ENCODE data around the gene STX5. TPM values are rescaled to one million over a fixed set of nuclear protein-coding genes. Genes with fewer than 3 reads are reported as not detected.

The STX5 gene
- total and polyA plus RNA-seq, 9 of the 15 experiments (the other 6 are each of a cell fraction or from before 2014, with no cell fraction given): 2.8 to 28.6 (median 23.7) TPM

- TF ChIP-seq NCOA1 (IDR thresholded peaks at IDR 0.05; ENCODE audit: low read depth) (no peak), CTBP1 (IDR thresholded peaks at IDR 0.05; ENCODE audit: borderline replicate concordance) (0 out of 2 replicates have a peak, but pooled peaks have one; percentile 4), ZBTB49 (CRISPR knock-in tag; IDR thresholded peaks at IDR 0.05; ENCODE audit: borderline replicate concordance) (no peak), RBM39 (optimal IDR thresholded peaks at IDR 0.05; ENCODE audit: low read depth, low read length) (peak; percentile 22), MBD1 (CRISPR knock-in tag; IDR thresholded peaks at IDR 0.05) (no peak), ZMIZ1 (IDR thresholded peaks at IDR 0.05; ENCODE audit: low read depth in 2 of 2, low read length in 2 of 2) (0 out of 4 replicates have a peak, but pooled peaks of 1 of the 2 experiments have one; percentile 1), SP2 (IDR thresholded peaks at IDR 0.05; ENCODE audit: extremely low read depth, low read depth, low read length, poor library complexity, severe bottlenecking) (no peak), LARP7 (IDR thresholded peaks at IDR 0.05) (no peak), CBFA2T3 (IDR thresholded peaks at IDR 0.05) (no peak), RFX5 (IDR thresholded peaks at IDR 0.05; ENCODE audit: low read depth, low read length) (no peak), ZNF655 (CRISPR knock-in tag; IDR thresholded peaks at IDR 0.05) (no peak), PTBP1 (IDR thresholded peaks at IDR 0.05; ENCODE audit: low read depth, low read length) (0 out of 2 replicates have a peak, but pooled peaks have one; percentile 45), FOXK2 (conservative IDR thresholded peaks at IDR 0.05 in 1 of 2, IDR thresholded peaks at IDR 0.05 in 1 of 2; ENCODE audit: low read depth in 2 of 2) (peak in 1 of 2 experiments; percentile 64; a peak in 1 of 4 replicates), COPS2 (conservative IDR thresholded peaks at IDR 0.05) (no peak), MNT (conservative IDR thresholded peaks at IDR 0.05) (0 out of 4 replicates have a peak, but pooled peaks of 1 of the 2 experiments have one; percentile 12), CREB1 (IDR thresholded peaks at IDR 0.05) (no peak), CREB1 (CRISPR knock-in tag; IDR thresholded peaks at IDR 0.05) (peak; percentile 37; the same call in 1 of the 2 replicates)
These were observed 20.1 kb upstream of the STX5 start (continued) for GRCh38 chr11:62851807-62852522.

Measured in K562 (cell line).